Globus pallidus (tissue), 1 donor: ENCODE measurements around the gene CDC14A.
"Not testable (repeated sequence)": the region's sequence is repeated elsewhere in the genome, so short reads cannot be mapped to it uniquely, and the experiment has no call there.

Source experiments
- DNase-seq: peaks from one replicate; pipeline ENCODE4 v3.0.0-alpha.2; 2015; ENCODE audit warnings: low spot score

The CDC14A gene

DNA sequence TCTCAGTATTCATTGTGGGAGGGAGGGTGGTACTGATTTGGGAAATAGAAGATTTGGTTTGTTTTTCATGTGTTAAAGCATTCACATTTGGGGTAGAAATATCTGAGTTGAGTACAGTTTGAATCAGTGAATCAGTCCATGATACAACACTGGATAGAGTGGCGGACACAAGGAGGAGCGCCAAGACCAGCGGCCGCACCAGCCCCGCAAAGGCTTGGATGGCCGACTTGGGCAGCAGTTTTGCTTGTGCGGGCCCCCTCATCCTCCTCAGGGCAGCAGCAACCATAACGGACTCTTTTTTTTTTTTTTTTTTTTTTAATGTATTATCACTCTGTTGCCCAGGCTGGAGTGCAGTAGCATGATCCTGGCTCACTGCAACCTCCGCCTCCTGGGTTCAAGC lies 20.0 kb upstream of the CDC14A start:
- no peak for DNase-seq

GRCh38 chr1:100335436-100335835 lies 16.9 kb upstream of the CDC14A start:
- no peak for DNase-seq

DNA sequence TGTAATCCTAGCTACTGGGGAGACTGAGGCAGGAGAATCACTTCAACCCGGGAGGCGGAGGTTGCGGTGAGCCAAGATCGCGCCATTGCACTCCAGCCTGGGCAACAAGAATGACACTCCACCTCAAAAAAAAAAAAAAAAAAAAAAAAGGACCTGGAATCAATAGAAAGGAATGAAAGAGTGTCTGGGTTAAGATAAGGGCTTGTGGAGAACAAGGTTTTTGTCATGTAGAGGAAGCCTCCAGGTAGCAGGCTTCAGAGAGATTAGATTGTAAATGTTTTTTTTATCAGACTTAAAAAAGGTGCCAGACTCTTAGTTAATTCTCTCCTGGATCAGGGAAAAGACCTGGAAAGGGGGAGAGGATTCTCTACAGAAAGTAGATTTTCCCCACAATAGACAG lies 14.4 kb upstream of the CDC14A start:
- not testable (repeated sequence) for DNase-seq

DNA sequence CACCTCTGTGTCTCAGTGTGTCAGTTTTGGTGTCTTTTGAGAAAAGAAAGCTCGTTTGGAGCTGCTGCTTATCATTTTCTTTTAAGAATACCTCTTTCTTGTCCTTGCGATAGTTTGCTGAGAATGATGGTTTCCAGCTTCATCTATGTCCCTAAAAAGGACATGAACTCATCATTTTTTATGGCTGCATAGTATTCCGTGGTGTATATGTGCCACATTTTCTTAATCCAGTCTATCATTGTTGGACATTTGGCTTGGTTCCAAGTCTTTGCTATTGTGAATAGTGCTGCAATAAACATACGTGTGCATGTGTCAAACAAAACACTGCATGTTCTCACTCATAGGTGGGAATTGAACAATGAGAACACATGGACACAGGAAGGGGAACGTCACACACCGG lies 12.6 kb upstream of the CDC14A start:
- not testable (repeated sequence) for DNase-seq

GRCh38 chr1:100340494-100340893 lies 11.8 kb upstream of the CDC14A start:
- DNase-seq, result no peak

- DNase-seq, result no peak
These were observed 10.0 kb upstream of the CDC14A start for GRCh38 chr1:100342348-100342747.

DNA sequence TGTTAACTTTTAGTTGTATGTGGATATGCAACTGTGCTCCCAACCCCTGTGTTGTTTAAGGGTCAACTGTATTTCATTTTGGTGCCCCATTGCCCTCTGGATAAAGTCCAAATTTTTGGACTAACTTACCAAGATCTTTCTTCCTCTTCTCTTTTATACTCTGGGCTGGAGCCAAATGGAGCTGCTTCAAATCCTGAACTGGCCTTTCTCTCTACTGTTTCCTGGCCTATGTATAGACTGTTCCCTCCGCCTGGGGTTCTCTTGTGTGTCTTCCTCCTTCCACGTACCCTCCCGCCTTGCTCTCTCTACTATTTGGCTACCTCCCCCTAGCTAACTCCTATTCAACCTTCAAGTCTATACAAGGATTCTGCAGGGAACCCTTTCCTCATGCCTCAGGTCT lies 8.4 kb upstream of the CDC14A start:
- DNase-seq, result peak; percentile 20

- no peak for DNase-seq
These were observed 7.5 kb upstream of the CDC14A start for GRCh38 chr1:100344774-100345173.

DNA sequence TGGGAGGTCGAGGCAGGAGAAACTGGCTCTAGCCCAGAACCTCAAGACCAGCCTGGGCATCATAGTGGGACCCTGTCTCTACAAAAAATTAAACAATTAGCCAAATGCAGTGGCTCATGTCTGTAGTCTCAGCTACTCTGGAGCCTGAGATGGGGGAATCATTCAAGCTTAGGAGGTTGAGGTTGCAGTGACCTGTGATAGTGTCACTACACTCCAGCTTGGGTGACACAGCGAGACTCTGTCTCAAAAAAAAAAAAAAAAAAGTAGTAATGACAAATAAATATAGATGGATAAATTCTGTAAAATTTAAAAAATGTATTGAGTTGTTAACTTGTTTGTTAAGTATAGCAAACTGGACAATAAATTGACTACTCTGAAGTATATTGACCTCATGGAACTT lies 5.9 kb upstream of the CDC14A start:
- DNase-seq, result no peak

- no peak for DNase-seq
These were observed 5.0 kb upstream of the CDC14A start for GRCh38 chr1:100347009-100347966.

- no peak for DNase-seq
These were observed 3.7 kb upstream of the CDC14A start for GRCh38 chr1:100348549-100349144.

DNA sequence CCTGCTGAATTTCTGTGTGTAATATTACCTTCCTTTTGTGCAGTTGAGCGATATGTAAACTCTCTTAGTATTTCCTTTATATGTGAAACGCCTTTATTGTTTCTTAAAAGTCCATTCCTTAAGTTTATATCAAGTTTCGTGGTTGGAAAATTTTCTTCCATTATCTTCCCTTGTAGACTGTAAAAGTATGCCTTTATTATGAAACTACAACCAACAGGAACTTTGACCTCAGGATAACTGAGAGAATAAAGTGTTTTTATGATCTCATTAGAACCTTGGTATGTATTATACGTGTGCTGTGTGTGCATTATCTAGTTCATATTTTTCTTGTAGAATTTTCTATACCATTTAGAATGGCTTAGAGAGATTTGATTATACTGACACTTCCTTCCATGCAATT lies 3.1 kb upstream of the CDC14A start:
- no peak for DNase-seq

DNA sequence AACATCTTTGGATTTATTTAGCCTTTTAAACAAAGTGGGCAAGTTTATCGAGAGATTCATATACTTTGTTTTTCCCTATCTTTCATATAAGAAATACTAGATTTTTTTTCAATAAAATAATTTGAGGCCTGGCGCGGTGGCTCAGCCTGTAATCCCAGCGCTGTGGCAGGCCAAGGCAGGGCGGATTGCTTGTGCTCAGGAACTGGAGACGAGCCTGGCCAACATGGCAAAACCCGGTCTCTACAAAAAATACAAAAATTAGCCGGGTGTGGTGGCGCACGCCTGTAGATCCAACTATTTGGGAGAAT lies 1.6 kb upstream of the CDC14A start:
- no peak for DNase-seq

DNA sequence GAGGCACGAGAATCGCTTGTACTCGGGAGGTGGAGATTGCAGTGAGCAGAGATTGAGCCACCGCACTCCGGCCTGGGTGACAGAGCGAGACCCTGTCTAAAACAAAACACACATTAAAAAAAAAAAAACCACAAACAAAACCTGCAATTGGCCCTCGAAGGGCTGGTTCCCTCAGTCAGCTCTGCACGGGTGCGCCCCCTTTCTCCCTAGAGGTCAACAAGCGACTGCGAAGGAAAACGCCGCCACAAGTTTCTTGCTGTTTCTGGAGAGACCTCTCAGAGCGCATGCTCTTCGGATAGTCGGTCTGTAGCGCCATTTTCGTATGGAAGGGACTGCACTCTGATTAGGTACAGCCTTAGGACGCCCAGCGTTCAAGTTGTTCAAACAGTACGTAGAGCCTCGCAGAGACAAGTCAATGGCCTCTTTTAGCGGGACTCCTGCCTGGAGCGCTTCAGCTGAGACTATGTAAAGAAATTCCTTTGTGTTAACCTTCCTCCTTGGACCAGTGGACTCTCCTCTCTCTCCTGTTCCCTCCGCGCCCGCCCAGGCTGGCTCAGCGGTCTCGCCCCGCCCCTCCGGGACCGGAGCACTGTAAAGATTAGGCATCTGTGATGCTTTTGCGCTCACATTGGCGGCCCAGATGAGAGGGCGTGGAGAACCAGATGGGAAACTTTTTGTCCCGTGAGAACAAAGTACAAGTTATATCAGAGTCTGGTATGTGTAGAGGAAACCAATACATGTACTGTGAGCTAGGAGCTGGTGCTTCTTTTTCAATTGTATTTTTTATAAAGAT lies 1.0 kb upstream of the CDC14A start:
- peak; percentile 93 for DNase-seq

DNA sequence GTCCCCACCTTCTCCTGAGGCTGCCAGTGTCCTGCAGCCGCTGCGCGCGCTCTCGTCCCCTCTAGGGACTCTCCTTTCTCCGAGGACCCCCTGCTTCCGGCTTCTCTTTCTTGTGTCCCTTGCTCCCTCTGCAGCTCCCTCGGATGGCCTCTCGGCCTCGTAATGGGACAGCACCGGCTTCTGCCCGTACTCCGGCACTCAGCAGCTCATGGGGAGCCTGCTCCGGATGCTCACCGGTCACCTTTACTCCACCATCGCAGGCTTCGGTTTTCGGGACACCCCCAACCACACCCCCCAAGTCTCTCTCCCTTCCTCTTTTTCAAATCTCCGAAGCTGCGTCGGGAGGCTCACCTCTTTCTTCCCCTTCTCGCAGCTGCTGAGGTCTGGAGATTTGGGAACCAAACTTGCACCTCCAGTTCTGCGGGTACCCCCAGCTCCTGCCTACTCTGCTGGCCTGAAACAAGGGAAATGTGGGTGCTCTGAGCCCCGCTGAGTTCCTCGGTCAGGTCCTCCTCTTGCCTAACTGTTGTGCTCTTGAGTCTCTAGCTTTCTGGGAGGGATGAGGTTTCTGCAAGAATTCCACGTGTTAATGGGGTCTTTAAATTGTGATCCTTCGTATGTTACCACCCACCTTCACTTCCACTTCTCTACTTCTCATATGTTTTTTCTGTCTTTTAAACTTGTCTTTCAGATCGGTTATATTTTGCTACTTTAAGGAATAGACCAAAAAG lies 930 bp downstream of the CDC14A start:
- peak; percentile 31 for DNase-seq

GRCh38 chr1:100353988-100354387 lies 1.7 kb downstream of the CDC14A start:
- no peak for DNase-seq

- DNase-seq, result no peak
These were observed 2.7 kb downstream of the CDC14A start for GRCh38 chr1:100354971-100355394.

GRCh38 chr1:100358210-100358609 lies 5.9 kb downstream of the CDC14A start:
- DNase-seq, result no peak

GRCh38 chr1:100359139-100359538 lies 6.8 kb downstream of the CDC14A start:
- no peak for DNase-seq

DNA sequence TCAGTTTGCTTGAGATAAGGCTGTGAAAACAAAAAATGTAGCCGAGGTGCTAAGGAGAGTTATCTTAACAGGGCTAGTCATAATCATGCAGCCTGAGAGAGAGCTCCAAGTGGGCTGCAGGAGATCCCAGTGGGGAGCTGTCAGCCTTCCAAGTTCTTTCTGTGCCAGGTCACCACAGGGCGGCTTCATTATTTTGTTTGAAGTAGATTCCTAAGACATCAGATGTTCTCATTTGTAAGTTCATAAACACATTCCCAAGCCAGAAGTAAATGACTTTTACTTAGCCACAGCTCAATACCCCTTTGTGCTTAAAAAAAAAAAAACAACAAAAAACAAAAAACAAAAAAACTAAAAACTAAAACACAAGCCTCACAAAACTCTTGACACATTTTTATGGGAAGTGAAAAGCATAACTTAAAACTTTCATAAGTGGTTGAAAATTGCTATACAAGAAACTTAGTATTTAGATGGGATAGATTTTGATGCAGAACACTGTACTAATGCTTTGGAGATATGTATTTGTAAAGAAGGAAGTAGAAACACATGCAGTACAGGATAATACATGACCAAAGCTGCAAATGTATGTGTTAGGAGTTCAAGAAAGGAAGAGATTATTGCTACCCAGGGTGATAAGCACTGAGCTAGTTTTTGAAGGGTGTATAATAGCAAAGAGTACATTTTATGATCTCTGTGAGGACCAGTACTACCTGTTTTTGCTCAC lies 8.6 kb downstream of the CDC14A start:
- peak; percentile 28 for DNase-seq

DNA sequence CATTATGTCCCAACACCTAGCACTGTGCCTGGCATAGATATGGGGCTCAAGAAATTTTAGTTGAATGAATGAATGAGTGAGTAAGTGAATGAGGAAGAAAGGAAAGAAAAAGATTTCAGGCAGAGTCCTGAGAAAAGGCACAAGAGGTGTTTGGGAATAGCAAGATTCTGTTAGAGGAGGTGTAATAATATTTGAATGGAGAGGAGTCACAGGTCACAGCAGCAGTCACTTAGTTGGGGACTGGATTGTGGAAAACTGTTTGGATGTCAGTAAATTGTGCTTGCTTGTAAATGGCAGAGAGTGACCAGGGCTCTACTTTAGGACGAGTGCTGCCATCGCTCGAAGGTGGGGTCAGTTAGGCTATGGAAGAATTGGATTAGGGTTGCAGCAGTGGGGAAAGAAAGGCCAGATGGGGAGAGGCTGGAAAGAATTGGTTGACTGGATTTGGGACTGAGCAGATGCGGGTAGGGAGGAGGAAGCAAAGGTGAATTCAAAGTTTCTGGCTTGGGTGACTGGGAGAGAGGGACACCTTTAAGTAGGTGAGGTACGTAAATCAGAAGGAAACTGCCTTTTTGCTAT lies 9.3 kb downstream of the CDC14A start:
- DNase-seq, result no peak
